RWPE2 (cell line): ENCODE measurements around the gene P2RX2.

ENCODE experiments used
- ATAC-seq: fragments of 200-7000 bp; cut with Tn5 transposase; 3 replicates; pipeline ENCODE4 v1.9.1; 2021; ENCODE audit warnings: low read depth
- DNase-seq: peaks from one replicate; pipeline ENCODE4 v3.0.0-alpha.2; 2020; ENCODE audit warnings: low spot score
- H3K27ac ChIP-seq: fragments of 450-650 bp; 2 replicates; pipeline ENCODE4 v1.5.1; 2017; ENCODE audit warnings: mild to moderate bottlenecking; ENCODE audit not compliant: poor library complexity, severe bottlenecking
- H3K27me3 ChIP-seq: fragments of 250-450 bp; sonication (Bioruptor Pico); 2 replicates; pipeline ENCODE4 v1.5.1; 2021; ENCODE audit warnings: mild to moderate bottlenecking, moderate library complexity; ENCODE audit not compliant: insufficient read depth, poor library complexity, severe bottlenecking
- H3K36me3 ChIP-seq: fragments of 250-450 bp; sonication (Bioruptor Pico); 2 replicates; pipeline ENCODE4 v1.5.1; 2020; ENCODE audit warnings: low read depth, mild to moderate bottlenecking, moderate library complexity
- H3K4me1 ChIP-seq: fragments of 250-450 bp; sonication (Bioruptor Pico); 2 replicates; pipeline ENCODE4 v1.5.1; 2021; ENCODE audit warnings: mild to moderate bottlenecking, moderate library complexity; ENCODE audit not compliant: insufficient read depth, poor library complexity, severe bottlenecking
- H3K4me3 ChIP-seq: fragments of 250-450 bp; sonication (Bioruptor Pico); 2 replicates; pipeline ENCODE4 v1.5.1; 2021; ENCODE audit warnings: mild to moderate bottlenecking, moderate library complexity; ENCODE audit not compliant: severe bottlenecking
- H3K9me3 ChIP-seq: fragments of 250-450 bp; sonication (Bioruptor Pico); 2 replicates; pipeline ENCODE4 v1.5.1; 2021; ENCODE audit warnings: mild to moderate bottlenecking, moderate library complexity; ENCODE audit not compliant: severe bottlenecking
- TF ChIP-seq, protein P1 (sequence below): fragments of 450-650 bp; IDR thresholded peaks from one replicate; pipeline ENCODE4 v1.5.1; 2017; ENCODE audit warnings: mild to moderate bottlenecking, moderate library complexity; ENCODE audit not compliant: poor library complexity, severe bottlenecking

Gene P2RX2

GRCh38 chr12:132617822-132618682, 524 bp upstream of the P2RX2 start:
- Histone ChIP-seq H3K4me1 (no peaks in the 10 kb centered on the region), H3K9me3 (peaks cover 7% of the 10 kb centered on the region), H3K36me3 (no peaks in the 10 kb centered on the region), H3K27me3 (peaks cover 41% of the 10 kb centered on the region), H3K27ac (no peak overlapping the region), H3K4me3 (no peak overlapping the region)
- DNase-seq, result no peak
- TF ChIP-seq, protein P1, sequence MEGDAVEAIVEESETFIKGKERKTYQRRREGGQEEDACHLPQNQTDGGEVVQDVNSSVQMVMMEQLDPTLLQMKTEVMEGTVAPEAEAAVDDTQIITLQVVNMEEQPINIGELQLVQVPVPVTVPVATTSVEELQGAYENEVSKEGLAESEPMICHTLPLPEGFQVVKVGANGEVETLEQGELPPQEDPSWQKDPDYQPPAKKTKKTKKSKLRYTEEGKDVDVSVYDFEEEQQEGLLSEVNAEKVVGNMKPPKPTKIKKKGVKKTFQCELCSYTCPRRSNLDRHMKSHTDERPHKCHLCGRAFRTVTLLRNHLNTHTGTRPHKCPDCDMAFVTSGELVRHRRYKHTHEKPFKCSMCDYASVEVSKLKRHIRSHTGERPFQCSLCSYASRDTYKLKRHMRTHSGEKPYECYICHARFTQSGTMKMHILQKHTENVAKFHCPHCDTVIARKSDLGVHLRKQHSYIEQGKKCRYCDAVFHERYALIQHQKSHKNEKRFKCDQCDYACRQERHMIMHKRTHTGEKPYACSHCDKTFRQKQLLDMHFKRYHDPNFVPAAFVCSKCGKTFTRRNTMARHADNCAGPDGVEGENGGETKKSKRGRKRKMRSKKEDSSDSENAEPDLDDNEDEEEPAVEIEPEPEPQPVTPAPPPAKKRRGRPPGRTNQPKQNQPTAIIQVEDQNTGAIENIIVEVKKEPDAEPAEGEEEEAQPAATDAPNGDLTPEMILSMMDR, result no peak
- ATAC-seq, result no peak

DNA sequence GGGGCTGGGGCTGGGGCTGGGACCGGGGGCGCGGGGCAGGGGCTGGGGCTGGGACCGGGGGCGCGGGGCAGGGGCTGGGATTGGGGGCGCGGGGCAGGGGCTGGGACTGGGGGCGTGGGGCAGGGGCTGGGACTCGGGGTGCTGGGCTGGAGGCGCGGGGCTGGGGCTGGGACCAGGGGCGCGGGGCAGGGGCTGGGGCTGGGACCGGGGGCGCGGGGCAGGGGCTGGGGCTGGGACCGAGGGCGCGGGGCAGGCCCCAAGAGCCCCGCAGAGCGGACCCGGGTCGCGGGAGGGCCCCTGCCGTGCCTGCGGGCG, 452 bp downstream of the P2RX2 start:
- H3K9me3 ChIP-seq, result peaks cover 7% of the 10 kb centered on the region
- H3K4me3 ChIP-seq, result no peak overlapping the region
- H3K27me3 ChIP-seq, result peaks cover 41% of the 10 kb centered on the region
- no peak overlapping the region for H3K27ac ChIP-seq
- peaks cover 3% of the 10 kb centered on the region; the same call in 1 of the 2 replicates for H3K36me3 ChIP-seq
- DNase-seq (no peak), ATAC-seq (no peak)
- H3K4me1 ChIP-seq, result no peaks in the 10 kb centered on the region
- TF ChIP-seq, protein P1, result no peak

GRCh38 chr12:132619386-132620112, 973 bp downstream of the P2RX2 start:
- Histone ChIP-seq H3K4me1 (no peaks in the 10 kb centered on the region), H3K4me3 (no peak overlapping the region), H3K36me3 (peaks cover 7% of the 10 kb centered on the region; the same call in 1 of the 2 replicates), H3K27me3 (peaks cover 41% of the 10 kb centered on the region), H3K27ac (no peak overlapping the region), H3K9me3 (peaks cover 7% of the 10 kb centered on the region)
- DNase-seq (no peak), ATAC-seq (peak; percentile 15; the same call in 2 of the 3 replicates)
- TF ChIP-seq, protein P1, result no peak

DNA sequence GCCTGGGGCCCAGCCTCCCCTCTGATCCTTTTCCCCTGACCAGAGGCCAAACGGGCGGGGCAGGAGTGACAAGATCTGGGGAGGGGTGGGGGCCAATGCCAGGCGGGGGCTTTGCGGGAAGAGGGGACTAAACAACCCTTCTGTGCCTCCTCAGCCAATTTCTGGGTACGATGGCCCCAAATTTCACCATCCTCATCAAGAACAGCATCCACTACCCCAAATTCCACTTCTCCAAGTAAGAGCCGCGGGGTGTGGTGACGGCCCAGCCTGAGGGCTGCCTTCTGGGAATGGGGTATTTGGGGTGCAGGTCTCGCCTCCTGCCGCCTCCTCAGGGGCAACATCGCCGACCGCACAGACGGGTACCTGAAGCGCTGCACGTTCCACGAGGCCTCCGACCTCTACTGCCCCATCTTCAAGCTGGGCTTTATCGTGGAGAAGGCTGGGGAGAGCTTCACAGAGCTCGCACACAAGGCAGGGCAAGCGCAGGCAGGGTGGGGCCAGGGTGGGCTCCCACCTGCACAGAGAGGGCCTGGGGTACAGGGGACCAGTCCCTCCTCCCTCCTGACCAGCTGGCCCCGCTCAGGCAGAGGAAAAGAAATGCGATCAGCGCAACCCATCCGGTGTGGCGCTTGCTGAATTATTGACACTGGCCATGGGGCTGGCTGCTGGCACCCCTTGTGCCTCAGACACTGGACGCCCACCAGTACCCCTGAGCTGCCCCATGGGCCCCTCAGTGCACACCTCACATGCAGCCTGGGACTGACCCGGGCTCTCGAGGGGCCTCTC, 1.7 kb downstream of the P2RX2 start:
- TF ChIP-seq, protein P1, result no peak
- no peak overlapping the region for H3K27ac ChIP-seq

More for the DNA sequence above, 1.7 kb downstream of the P2RX2 start:
- no peak overlapping the region for H3K4me3 ChIP-seq
- peaks cover 9% of the 10 kb centered on the region for H3K36me3 ChIP-seq
- no peaks in the 10 kb centered on the region for H3K4me1 ChIP-seq
- peak; percentile 7; the same call in 1 of the 3 replicates for ATAC-seq
- H3K27me3 ChIP-seq, result peaks cover 41% of the 10 kb centered on the region
- no peak for DNase-seq
- peaks cover 7% of the 10 kb centered on the region for H3K9me3 ChIP-seq
